Gastrocnemius medialis (tissue), 4 donors: ENCODE results near the gene CLDN20.

Source experiments
- CTCF ChIP-seq, 5 experiments: fragments of 450-650 bp in 3 of 5; fragments of 200-600 bp in 2 of 5; sonication (generic) in 2 of 5; IDR thresholded peaks in 4 of 5; conservative IDR thresholded peaks in 1 of 5; 1 replicate in 4 of 5; 2 replicates in 1 of 5; pipeline ENCODE4 v1.5.1; 2016 to 2019; ENCODE audit warnings: antibody characterized with exemption in 5 of 5, mild to moderate bottlenecking in 3 of 5, moderate library complexity in 3 of 5
- POLR2A ChIP-seq, 2 donors: fragments of 450-650 bp; IDR thresholded peaks; one replicate each; pipeline ENCODE4 v1.6.1; 2017; ENCODE audit warnings: antibody characterized with exemption in 2 of 2, mild to moderate bottlenecking in 2 of 2, moderate library complexity in 2 of 2

GRCh38 chr6:155264693-155265320 lies 994 bp downstream of the CLDN20 start:
- TF ChIP-seq CTCF (IDR thresholded peaks at IDR 0.05 in 4 of 5, conservative IDR thresholded peaks at IDR 0.05 in 1 of 5) (no peak), POLR2A (IDR thresholded peaks at IDR 0.05) (no peak)
